ENCODE data around the gene GPNMB.
A peak's percentile ranks its signal among the peaks of the same experiment; 100 is the strongest.

Gene GPNMB

GRCh38 chr7:23275912-23276311 is 29.3 kb downstream of the GPNMB start:
- DNase-seq, result no peak

DNA sequence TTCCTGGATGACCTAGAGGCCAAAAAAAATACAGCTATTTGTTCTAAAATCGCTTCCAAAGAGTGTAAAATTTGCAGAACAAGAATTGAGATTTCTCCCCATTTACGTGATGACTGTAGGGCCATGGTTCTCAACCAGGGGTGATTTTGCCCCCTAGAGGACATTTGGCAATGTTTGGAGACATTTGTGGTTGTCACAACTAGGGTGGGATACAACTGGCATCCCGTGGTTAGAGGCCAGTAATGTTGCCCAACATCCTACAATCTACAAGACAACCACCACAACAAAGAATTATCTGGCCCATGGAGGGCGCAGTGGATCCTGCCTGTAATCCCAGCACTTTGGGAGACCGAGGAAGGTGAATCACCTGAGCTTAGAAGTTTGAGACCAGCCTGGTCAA is 29.8 kb downstream of the GPNMB start:
- DNase-seq, result no peak

DNA sequence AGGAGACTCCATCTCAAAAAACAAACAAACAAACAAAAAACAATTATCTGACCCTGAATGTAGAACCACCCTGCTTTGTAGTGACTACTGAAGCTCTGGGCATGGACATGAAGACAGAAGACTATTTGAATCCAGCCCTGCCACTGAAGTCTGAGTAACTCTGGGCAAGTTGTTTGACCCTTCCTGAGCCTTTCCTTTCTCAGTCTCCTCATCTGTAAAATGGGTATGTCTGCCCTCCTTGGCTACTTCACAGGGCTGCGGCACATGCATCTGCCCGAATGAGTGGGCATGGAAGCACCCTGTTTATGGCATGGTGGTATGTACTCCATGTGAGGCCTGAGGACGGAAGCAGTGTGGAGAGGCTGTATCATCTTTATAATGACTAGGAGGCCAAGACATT is 30.4 kb downstream of the GPNMB start:
- no peak for DNase-seq

DNA sequence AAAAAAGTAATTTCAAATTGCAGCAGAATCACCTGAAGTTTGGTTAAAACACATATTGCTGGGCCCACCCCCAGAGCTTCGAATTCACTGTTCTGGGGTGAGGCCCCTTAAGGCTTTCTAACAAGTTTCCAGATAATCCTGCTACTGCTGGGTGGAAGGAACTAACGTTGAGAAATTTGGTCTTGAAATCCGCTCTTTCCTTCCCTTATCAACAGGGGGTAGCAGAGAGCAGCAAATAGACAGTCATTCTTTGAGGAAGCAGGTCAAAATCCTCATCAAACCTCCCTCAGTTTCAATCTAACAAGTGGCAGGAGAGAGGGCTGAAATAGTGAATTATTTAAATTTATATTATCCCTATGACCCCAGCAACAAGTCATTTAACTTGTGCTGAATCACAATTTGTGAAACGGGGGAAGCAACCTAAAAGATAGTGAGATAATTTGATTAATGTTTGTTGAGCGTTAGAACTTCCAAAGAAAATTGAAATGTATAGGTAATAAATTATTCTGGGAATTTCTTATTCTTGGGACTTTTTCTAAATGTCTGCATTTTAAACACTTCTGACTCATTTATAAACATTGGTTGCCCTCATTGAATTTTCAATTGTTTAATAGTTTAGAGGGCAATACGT is 30.9 kb downstream of the GPNMB start:
- peak; percentile 7 to 65 for DNase-seq

GRCh38 chr7:23279819-23280525 is 33.4 kb downstream of the GPNMB start:
- DNase-seq, result no peak

- DNase-seq, result no peak
These were observed 36.5 kb downstream of the GPNMB start for GRCh38 chr7:23283086-23283485.

- DNase-seq, result no peak
These were observed 38.3 kb downstream of the GPNMB start for GRCh38 chr7:23284871-23285270.

DNA sequence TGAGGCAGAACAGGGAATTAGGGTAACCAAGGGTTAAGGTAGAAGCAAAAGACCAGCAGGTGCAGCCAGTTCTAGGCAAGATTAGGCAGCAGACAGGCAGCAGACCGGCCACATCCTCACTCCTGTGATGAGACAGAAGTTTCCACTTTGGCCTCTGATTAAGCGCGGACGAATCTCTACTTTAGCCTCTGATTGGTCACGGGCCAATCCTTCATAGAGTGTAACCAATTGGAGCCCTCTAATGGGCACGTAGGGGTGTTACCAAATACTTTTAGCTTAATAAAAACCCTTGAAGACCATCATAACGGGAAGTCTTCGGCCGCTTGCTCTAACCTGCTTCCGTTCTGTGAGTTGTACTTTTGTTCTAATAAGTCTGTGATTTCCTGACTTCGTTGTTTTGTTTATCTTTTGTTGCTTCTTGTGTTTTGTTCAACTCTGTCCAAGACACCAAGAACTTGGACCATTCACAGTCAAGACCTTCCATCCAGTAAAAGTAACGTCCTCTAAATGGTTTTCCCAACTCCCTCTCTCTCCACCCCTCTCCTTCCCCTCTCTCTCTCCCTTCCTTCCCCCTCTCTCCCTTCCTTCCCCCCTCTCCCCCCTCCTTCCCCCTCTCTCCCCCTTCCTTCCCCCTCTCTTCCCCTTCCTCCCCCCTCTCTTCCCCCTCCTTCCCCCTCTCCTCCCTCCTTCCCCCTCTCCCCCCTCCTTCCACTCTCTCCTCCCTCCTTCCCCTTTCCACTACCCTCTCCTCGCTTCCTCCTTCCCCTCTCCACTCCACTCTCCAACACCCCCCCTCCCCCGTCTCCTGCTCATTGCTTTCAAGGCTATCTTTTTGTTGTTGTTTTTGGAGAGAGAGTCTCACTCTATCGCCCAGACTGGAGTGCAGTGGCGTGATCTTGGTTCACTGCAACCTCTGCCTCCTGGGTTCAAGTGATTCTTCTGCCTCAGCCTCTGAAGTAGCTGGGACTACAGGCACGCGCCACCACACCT is 39.4 kb downstream of the GPNMB start:
- no peak for DNase-seq

DNA sequence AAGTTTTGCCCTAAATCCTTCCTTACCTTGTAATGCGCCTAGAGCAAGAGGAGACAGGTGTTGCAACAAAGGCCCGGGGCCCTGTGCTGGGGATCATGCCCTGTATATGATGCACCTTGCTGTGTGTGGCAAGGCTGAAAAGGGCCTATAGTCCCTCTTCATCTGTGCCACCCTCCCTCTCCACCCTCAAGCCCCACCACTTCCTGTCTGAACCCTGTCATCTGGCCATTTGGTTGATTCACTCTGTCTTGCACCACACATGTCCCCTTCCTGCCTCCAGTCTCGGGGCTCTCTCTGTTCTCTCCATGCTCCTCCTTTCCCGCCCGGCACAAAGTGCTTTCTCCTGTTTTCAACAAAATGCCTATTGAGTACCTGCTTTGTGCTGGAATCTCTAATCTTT is 41.0 kb downstream of the GPNMB start:
- no peak for DNase-seq

GRCh38 chr7:23290993-23291392 is 44.4 kb downstream of the GPNMB start:
- DNase-seq, result no peak

- DNase-seq, result no peak
These were observed 45.5 kb downstream of the GPNMB start for GRCh38 chr7:23291957-23292560.

DNA sequence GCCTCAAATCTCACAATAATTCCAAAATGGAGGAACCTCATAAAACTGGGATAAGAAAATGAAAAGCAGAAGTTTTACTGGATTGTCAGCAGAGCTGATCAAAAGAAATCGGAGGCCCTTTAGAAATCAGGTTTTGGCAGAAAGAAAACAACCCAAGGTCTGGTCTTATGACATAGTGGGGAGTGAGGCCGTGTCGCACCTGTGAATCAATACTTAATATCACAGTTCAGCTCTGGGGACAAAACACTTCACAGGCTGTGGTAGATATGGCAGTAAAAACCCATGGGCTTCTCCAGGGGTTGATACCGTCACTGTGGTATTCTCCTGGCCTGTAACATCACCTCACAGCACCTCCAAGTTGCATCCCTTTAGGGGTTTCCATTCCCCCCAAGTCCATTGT is 46.0 kb downstream of the GPNMB start:
- DNase-seq, result no peak

- DNase-seq, result no peak
These were observed 47.0 kb downstream of the GPNMB start for GRCh38 chr7:23293500-23294073.

GRCh38 chr7:23294549-23295400 is 48.2 kb downstream of the GPNMB start:
- DNase-seq, result no peak

- DNase-seq, result no peak
These were observed 48.8 kb downstream of the GPNMB start for GRCh38 chr7:23295401-23295697.

DNA sequence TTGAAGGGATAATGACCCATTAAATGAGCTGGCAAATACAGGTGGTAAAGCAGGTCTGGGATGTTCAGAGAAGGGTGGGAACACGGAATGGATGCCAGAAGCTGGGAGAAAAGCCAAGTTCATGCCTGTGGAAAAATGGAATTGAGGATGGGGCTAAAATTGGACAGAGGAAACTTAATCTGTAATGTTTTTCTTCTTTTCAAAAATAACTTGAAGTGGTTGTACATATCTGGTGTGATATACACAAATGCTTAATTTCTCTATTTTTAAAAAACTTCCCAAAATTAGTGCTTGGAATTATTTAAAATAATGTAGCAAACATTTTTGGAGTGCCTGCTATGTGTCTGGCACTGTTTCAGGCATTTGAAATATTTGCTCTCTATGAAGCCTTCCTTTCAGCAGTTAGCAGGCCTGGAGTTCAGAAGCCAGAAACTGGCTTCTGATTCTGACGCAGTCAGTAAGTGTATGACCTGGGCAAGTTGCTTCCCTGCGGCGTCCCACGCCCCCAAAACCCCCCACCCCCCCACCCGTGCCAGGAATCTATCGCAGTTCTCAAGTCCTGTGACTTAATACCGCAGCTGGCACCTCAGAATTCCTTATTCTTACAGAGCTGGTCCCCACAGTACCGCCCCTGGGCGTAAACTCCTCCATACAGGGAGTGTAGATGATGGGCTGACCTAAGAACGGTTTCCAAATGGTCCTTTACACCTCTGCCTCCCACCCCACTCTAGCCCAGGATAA is 51.7 kb downstream of the GPNMB start:
- no peak for DNase-seq

- peak; percentile 95 to 96 for DNase-seq
These were observed 52.6 kb downstream of the GPNMB start, which contains the start of gene MALSU1 for GRCh38 chr7:23298885-23299769. TSS of gene MALSU1 (plus strand) at chr7:23299339. CDS start at chr7:23299353, 14 bp downstream.

GRCh38 chr7:23299770-23300300 is 53.3 kb downstream of the GPNMB start:
- DNase-seq, result no peak

GRCh38 chr7:23306936-23307521 is 60.5 kb downstream of the GPNMB start:
- DNase-seq, result no peak
